HEK293T (cell line): ENCODE data around the gene CASTOR2.

ENCODE experiments used
- CTBP1 ChIP-seq: fragments of 450-650 bp; IDR thresholded peaks from 2 replicates; pipeline ENCODE4 v1.6.1; 2016; ENCODE audit warnings: borderline replicate concordance
- SP1 ChIP-seq: fragments of 450-650 bp; IDR thresholded peaks from 2 replicates; pipeline ENCODE4 v1.6.1; 2017
- TARDBP ChIP-seq: fragments of 450-650 bp; IDR thresholded peaks from 2 replicates; pipeline ENCODE4 v1.6.1; 2016

DNA sequence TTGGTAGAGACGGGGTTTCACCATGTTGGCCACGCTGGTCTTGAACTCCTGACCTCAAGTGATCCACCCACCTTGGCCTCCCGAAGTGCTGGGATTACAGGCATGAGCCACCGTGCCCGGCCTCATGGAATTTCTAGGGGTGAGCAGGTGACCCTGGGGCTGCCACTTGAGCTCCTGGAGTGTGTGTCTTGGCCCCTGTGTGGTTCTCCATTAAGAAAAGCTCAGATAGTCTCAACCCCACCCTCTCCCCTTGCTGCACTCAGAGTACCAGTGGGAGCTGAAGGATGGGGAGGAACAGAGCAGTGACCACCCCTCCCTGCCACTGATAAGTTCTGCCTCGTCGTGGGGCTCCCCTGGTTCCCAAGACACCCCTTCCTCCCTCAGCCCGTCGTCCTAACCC is 63.8 kb downstream of the CASTOR2 start:
- no peak for TF ChIP-seq SP1
- TF ChIP-seq CTBP1 = no peak
- TF ChIP-seq TARDBP = no peak
